GM12801 (cell line): ENCODE data around the gene GPRIN3.

Experiments used
- CTCF ChIP-seq: IDR thresholded peaks from one replicate; pipeline ENCODE4 v1.5.1; 2011; ENCODE audit warnings: control low read depth; ENCODE audit not compliant: insufficient read length; ENCODE audit errors: extremely low read depth

The GPRIN3 gene

GRCh38 chr4:89283226-89284009 lies 24.2 kb downstream of the GPRIN3 start:
- TF ChIP-seq CTCF = no peak

GRCh38 chr4:89279385-89279784 lies 28.2 kb downstream of the GPRIN3 start:
- no peak for TF ChIP-seq CTCF

- no peak for TF ChIP-seq CTCF
Observed at GRCh38 chr4:89277412-89277811, 30.2 kb downstream of the GPRIN3 start.

- no peak for TF ChIP-seq CTCF
Observed at GRCh38 chr4:89276296-89276695, 31.3 kb downstream of the GPRIN3 start.

GRCh38 chr4:89275587-89275986 lies 32.0 kb downstream of the GPRIN3 start:
- no peak for TF ChIP-seq CTCF

- TF ChIP-seq CTCF = no peak
Observed at GRCh38 chr4:89273741-89274141, 33.9 kb downstream of the GPRIN3 start.

- TF ChIP-seq CTCF = no peak
Observed at GRCh38 chr4:89270792-89271191, 36.8 kb downstream of the GPRIN3 start.
